ENCODE results near the gene S100A7A.
A peak's percentile ranks its signal among the peaks of the same experiment; 100 is the strongest.

The S100A7A gene

DNA sequence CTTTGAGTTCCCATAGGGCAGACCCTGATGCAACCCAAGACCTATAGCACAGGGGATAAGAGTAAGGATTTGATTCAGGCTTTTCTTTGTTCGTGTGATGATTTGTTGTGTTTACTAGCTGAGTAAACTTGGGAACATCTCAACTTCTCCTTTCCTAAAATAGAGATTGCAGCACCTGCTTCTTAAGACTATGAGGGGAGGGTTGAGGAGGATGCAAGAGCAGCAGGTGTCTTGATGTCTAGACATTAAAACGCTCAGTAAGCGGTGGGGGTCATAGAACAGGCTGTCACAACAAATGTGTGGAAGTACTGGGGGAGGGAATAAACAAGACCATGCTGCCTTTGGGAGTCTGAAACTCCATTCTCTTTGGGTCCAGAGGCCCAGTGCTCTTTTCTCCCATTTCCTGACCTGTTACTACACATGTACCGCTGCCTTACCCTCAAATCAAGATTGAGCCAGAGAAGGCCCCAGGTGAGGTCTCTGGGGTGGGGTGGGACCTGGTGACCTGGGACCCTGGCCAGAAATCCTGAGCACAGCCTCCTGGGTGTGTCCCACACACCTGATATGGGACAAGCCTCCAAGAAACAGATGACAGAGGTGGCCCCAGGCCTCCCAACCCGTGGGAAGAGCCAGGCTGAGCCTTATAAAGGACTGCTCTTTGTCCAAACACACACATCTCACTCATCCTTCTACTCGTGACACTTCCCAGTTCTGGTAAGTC, at the start of gene S100A7A:
TSS of gene S100A7A (plus strand) at position 671 of the 721 bp plus-strand sequence. CDS start 1,563 bp downstream, outside the sequence.
- DNase-seq: no peak

DNA sequence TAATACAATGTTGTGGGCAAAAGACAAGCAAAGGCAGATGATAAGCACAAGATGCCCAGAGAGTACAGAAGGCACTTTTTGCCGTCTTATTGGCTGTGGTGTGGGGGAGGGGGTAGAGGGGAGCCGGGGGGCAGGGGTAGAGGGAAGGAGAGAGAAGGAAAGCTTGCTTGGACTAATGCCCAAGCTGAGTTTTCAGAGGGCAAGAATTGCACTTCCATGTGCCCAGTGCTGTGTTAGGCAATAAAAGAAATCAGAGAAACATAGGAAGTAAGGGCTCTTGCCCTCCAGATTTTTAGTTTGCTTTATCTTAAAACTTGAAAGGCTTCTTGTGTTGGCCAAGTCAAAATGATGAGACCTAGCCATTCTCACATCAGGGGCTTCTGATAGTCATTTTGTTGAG, 49.2 kb upstream of the S100A7A start:
- no peak for DNase-seq

DNA sequence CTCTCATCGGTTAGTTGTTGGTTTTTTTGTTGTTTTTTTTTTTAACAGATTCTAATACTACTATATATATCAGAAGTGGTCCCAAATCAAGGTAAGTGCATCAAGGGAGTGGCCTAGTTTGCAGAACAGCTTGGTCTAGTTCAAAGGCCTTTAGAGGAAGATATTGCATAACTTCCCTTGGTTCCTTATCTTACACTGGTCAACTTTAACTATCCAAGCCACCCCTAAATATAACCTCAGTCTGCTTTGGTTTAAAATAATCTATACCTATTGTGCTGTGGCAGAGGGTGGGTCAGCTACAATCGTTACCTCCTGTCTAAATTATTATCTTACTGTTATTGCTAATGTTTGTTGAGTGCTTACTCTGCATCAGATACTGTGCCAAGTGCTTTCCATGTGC, 47.8 kb upstream of the S100A7A start:
- no peak for DNase-seq

DNA sequence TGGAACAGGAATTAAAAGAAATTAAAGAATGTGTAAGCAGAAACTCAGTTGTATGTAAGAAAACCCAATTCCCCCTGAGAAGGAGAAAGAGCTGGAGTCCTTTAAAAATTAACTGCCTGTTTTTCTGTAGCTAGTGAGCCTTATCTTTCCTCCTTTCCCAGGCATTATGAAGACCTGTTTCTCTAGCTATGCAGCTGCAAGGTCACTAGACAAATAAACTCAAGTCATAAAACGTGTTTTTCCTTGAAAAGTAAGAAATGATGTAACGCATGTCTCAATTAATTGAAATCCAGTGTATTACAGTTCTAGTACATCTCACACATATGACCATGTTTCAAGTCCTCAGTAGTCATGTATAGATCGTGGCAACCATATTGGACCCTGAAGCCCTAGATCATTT, 46.2 kb upstream of the S100A7A start:
- DNase-seq: no peak

DNA sequence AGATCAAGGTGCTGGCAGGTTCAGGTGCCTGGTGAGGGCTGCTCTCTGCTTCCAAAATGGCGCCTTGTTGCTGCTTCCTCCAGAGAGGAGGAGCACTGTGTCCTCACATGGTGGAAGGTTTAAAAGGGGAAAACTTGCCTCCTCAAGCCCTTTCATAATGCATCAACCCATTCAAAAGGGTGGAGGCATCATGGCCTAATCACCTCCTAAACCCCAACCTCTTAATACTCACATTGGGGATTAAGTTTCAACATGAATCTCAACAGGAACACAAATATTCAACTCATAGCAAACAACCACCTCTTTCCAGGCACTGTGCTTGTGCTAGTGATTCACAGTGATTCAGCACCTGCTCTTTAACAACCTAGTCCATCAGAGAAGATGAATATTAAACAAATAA, 45.1 kb upstream of the S100A7A start:
- DNase-seq: no peak

DNA sequence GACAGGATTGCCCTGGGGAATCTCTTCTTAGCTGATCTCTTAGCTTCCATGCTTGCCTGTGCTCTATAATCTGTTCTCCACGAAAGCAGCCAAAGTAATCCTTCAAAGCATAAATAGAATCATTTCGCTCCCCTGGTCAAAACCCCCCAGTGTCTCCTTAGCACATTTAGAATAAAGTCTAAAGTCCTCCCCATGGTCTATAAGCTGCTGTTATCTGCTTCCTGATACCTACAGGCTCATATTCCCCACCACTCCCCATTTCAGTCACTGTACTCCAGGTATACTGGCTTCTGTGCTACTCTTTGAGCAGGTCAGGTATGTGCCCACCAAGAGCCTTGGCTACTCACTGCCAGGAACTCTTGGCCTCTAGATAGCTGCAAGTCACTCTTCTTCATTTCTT, 43.7 kb upstream of the S100A7A start:
- DNase-seq: no peak

DNA sequence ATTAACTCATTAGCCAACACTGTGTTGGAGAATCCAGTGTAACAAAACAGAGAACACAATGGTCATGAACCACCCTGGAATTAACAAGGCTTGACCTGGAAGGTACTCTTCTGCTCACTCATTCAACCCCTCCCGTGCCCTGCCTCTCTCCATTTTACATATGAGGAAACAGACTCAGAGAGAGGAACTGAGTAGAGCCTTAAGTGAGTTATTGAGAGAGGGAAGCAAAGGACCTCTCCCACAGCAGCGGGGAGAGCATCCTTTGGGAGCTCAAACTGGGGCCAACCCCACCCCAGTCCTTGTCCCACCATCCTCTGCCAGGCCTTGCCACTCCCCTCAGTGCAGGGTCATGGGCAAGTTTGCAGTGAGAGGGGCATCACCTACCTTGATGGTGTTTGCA, 42.2 kb upstream of the S100A7A start:
- DNase-seq: no peak

DNA sequence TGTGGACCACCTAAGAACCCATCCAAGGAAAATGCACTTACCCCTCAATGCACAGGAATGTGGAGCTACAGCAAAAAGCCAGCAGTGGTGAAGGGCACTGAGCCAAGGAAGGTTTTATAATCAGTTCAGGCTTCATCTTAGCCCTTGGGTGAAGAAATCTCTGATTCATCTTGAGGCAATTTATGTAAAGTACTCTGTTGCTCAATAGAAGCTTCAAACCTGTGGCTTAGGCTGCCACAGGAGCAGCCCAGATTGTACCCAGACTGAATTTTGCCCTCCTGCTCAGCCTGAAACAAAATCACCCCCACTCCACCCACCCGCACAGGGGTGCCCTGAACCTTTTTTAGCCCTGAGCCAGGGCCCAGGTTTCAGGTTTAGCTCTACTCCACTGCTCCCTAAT, 40.8 kb upstream of the S100A7A start, which contains the start of gene S100A12:
TSS of gene S100A12 (minus strand) at position 111 of the 400 bp plus-strand sequence. CDS start 1,029 bp downstream, outside the sequence.
- no peak for DNase-seq

DNA sequence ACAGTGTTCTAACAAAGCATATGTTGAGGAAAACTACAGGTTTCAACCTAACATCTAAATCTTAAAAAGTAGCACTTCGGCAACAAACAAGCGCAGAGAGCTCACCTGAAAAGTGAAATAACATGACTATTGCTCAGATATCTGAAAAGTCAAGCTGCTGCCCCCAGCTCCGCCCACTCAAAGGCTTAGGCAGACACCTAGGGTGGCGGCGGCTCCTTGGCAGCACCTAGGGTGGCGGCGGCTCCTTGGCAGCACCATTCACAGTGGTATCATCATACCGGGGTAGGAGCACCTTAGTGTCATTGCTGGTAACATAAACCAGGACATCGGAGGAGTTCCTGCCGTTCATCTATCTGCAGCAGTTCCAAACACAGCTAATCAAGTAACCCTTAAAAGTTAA, 36.7 kb upstream of the S100A7A start:
- DNase-seq: no peak

DNA sequence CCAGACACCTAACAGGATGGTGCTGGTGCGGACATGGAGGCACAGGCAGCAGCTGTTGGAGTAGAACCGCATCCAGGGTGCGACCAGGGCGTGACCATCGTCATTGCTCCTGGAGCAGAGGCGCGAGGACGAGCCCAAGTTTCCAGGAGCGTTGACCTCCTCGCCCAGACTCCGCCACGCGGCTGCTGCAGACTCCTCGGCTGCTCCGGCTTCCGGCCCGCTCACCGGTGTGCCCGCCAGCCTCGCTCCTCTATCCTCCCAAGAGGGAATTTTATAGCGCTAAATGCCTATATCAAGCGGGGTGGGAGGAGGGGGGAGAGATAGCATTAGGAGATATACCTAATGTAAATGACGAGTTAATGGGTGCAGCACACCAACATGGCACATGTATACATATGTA, 35.6 kb upstream of the S100A7A start:
- no peak for DNase-seq

DNA sequence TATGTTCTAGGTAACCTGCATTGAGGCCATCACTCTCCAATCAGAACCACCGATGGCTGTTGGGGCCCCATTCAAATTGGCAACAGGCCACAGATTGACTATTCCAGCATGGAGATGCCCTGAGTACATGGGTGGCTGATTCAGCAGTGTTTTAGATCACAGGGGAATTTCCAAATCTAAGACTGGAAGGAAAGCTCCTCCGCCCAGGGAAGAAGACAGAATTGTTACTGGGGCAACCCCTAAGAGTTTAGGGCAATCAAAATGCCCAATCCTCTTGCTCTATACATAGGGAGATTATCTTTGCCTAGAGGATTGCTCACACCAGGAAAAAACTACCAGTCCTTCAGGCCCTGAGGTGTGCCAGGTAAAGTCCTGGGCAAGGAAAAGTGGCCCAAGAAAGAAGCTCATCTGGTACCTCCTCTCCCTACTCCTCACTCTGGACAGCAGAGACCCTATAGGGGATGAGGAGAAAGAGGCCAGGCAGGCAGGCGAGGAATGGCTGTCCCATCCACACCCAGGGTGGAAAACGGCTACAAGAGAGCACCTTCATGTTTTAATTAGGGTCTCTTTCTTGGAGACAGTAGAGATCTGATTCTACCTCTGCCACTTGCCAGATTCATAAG, 31.3 kb upstream of the S100A7A start:
- no peak for DNase-seq

DNA sequence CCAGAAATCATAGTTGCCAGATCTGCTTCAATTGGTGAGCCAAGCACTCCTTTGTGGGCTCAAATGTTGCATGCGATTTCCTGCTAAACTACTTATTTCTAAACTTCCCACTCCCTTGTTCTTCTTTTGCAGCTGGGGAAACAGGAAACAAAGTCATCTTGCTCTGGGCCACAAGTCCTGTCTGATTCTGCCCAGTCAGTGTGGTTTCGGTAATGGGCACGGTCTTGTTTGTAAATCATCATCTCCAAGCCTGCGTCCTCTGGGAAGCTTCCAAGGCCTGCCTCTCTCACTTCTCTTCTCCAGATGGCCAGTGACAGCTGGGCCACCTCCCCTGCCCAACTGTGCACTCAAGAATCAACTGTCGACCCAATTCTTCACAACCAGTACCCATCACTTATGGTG, 29.8 kb upstream of the S100A7A start:
- no peak for DNase-seq

DNA sequence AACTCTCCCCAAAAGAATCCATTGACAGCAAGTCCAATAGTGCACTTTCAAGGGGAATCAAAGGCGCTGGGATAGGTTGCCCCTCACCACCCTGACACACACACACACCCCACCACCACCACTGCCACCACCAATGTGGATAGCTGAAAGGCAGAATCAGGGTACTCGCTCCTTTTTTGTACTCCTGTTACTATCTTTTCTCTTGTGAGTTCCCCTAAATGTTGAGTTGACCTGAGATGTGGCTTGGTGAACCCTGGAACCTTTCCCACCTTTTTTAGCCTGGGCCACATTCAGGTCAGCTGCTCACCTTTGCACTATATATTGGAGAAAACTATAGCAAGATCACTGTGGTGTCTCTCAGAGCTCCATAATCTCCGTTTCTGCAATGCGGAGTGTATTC, 29.3 kb upstream of the S100A7A start:
- no peak for DNase-seq

DNA sequence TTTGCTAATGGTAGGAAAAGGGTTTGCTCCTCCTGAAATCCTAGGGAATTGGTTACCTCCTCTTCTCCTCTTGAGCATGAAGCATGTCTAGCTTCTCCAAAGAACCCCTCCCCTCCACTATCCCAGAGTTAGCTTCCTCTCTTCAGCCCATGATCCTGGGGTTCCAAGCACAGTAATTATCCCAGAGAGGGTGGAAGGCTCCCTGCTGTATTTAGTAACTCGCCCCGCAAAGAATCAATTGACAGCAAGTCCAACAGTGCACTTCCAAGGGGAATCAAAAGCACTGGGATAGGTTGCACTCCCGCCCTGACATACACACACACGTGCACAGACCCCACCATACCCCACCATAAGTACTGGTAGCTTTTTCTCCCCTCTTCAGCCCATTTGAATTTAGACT, 28.5 kb upstream of the S100A7A start:
- DNase-seq: no peak

DNA sequence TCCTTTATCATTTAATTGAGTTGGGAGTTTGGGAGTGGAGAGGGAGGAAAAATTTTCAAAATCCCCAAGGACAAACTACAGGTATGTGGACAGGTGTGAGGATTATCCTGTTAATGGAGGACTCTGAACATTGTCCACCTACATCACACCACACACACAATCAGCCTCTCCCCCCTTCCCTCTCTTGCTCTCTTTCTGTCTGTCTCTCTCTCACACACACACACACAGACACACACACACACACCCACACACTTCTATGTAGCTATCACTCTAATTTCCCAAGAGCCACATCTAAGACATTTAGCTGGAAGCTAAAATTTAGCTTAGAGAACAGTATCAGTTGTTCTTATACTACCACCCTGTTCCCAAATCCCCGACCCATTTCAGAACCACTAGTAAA, 26.9 kb upstream of the S100A7A start:
- no peak for DNase-seq

DNA sequence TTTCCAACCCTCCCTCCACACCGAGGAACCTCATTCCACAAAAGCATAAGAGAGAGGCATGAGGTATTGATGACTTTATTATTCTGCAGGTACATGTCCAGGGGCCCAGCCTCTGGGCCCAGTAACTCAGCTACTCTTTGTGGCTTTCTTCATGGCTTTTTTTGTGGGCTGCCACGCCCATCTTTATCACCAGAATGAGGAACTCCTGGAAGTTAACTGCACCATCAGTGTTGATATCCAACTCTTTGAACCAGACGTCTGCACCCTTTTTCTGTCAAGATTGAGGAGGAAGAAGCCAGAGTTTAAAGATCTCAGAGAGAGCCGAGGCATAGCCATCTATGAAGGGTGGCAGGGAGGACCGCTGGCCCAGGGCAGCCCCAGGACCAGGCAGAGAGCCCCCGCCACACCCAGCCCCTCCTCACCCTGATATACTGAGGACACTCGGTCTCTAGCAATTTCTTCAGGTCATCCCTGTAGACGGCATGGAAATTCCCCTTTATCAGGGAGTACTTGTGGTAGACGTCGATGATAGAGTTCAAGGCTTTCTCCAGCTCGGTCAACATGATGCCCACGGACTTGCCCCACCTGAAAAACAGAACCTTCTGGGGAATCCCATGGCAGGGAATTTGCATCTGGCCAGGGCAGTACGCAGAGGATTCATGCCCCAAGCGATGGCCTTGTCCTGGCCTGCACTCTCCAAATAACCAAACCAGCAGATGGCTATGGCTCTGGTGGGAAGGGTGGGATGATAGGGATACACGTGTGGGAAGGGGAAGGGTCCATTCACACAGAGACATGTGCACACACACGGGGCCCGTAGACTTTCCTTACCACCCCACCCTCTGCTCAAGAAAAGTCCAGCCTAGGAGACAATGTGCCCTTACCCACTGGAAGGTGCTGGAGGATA, 26.1 kb upstream of the S100A7A start:
- no peak for DNase-seq

DNA sequence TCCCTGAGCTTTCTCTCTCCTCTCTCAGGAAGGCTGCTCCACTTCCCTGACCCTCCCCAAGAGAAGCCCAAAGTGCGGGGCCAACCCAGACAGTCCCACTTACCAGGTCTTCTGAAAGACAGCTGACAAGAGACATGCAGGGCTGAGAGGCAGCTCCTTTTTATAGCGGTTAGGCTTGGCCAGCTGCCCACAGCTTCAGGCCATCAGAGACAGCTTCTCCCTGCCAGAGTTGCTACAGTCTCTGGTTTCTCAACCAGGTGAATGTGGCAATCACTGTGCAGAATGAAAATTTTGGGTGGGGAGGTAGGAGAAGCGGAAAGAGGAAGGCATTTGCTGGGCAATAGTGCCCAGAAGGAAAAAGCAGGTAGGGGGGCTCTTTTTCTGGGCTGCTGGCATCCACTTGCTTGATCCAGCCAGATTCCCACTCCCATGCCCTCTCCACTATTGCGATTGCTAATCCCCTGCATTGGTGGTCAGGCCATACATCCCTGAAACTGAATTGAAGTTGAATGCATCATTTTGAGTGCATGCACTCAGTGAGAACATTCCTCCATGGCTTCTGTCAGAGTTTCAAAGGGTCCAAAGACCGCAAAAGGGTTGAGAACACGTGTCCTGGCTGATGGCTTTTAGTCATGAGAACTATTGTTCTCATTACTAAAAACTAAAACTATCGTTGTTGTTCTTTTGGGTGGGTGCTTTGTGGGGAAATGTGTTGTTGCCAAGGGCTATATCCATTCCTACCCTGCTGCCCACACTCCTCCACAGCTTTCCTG, 25.2 kb upstream of the S100A7A start, which contains the start of gene S100A8:
TSS of gene S100A8 (minus strand) at position 136 of the 773 bp plus-strand sequence. CDS start 538 bp downstream, outside the sequence.
- DNase-seq: no peak

DNA sequence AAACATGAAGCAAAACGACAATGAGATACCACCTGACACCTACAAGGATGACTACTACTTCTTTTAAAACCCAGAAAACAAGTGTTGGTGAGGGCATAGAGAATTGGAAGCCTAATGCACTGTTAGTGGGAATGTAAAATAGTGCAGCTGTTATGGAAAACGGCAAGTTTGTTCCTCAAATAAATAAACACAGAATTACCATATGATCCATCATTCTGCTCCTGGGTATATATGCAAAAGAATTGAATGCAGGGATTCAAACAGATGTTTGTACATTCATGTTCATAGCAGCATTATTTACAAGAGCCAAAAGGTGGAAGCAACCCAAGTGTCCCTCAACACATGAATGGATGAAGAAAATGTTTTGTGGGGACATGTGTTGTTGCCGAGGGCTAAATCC, 24.1 kb upstream of the S100A7A start:
- no peak for DNase-seq

DNA sequence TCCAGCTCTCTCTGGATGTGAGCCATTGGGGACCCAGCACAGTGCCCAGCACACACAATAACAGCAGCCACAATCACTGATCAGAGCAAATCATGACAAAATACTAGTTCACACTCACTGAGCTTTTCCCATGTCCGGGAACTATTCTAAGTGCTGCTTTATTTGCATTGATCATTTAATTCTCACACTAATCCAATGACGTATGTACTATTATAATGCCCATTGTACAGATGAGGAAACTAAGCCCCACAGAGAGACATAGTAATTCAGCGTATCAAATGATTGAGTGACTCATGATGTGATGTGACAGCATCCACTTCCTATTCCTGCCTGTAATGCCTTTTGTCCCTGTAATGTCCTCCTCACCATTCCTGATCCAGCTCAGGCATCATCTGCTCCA, 23.5 kb upstream of the S100A7A start:
- peak; percentile 2 for DNase-seq

DNA sequence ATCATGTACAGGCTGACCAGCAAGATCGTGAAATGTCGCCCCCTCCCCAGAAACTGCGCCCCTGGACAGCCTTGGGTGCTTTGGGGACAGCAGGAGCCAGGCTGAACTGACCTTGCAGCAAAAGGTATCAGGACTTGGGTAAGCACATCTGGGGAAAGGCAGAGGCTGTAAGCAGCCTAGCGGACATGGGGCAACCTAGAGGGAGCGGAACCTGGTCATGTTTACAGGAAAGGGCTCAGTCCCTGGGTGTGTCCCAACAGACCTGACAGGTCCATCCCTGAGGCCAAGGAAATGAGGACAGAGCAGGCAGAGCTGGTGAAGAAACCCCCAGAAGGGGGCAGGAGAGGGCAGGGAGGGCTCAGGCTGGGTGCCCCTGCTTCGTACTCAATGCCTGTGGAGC, 22.4 kb upstream of the S100A7A start:
- no peak for DNase-seq

DNA sequence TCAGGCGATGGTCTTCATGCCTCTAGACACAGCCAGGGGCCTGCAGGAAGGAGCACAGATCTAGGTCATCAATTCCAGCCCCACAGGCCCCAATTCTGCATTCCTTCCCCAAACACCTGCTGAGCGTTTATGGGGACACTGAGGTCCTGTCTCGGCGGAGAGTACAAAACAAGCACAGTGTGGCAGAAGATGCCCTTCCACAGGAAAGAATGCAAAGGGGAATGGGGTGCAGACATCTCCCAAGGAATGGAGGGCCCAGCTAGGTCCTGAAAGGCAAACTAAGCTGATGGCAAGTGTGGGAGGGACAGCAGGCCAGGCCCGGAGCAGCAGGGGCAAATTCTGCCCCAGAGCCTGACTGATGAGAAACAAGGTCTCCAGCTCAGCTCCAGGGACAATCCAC, 21.9 kb upstream of the S100A7A start:
- no peak for DNase-seq

DNA sequence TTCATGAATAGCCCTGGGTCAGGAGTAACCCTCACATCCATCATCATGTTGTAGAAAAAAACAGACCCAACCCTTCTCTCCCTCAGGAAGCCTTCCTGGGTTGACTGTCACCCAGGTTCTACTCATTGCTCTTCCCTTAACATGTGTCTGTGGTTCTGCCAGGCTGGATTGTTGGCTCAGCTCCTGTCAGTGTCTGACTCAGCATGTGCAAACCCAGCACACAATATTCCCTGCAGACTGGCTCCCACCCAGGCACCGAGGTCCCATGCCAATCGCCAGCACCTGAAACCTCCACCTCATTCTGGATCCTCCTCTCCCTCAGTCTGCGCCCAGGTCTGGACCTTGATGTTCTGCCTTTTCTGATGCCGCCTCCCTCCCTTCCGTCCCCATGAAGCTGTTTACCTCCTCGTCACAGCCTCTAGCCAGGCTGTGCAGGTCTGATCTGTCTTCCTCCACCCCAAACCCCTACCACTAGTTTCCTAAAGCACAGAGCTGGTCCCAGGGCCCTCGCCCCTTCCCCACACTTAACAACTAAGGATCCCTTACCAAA, 21.1 kb upstream of the S100A7A start:
- DNase-seq: no peak
